Measurements from ENCODE around the gene EIF3D. TPM values are rescaled to one million over a fixed set of nuclear protein-coding genes. Genes with fewer than 3 reads are reported as not detected.
"Not testable (repeated sequence)": the region's sequence is repeated elsewhere in the genome, so short reads cannot be mapped to it uniquely, and the experiment has no call there.

EIF3D gene
- total RNA-seq, 3 donors from 2014 or later (not counting 1 experiment from before 2014, with no cell fraction given), result 205 to 251 (median 215) TPM

DNA sequence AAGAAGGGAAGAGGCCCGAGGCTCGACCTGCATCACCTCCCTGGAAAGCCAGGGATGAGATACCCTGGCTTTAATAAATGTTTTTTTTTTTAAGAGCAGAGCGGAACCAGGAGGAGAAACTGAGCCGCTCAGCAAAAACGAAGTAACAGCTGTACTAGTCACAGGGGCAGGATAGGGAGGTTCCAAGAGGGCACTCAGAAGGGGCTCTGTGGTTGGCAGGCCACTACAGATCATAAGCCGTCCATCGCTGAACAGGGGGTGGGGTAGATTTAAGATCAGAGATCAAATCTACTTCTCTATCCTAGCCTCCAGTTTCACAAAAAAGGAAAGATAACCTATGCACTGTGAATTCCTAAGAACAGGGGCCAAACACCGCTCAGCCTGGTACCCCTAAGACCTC lies 625 bp downstream of the EIF3D start:
- TF ChIP-seq CTCF (IDR thresholded peaks at IDR 0.05), result no peak
- no peaks in the 10 kb centered on the region for H3K9me3 Mint-ChIP-seq
- peaks cover 21% of the 10 kb centered on the region for H3K4me1 ChIP-seq (ENCODE audit: control insufficient read depth, insufficient read depth, low read length)
- intact Hi-C loops (cut with micrococcal nuclease), result loop anchor here (2.0 kb wide), 1 partner anchor 248 kb away; the partner anchor contains the start of gene IFT27
- DNase-seq (no peak), ATAC-seq (no peak)
- peaks cover 22 to 23% of the 10 kb centered on the region in 2 donors for H3K4me1 Mint-ChIP-seq
- H3K27ac ChIP-seq (ENCODE audit: low read length), result peak overlapping the region; percentile 100
- peaks cover 28% of the 10 kb centered on the region for H3K36me3 ChIP-seq (ENCODE audit: control insufficient read depth, insufficient read depth, low read length)
- H3K4me3 ChIP-seq (ENCODE audit: low read length), result peak overlapping the region; percentile 82
- no peaks in the 10 kb centered on the region for H3K9me3 ChIP-seq (ENCODE audit: control insufficient read depth, insufficient read depth, low read length)
- H3K4me3 Mint-ChIP-seq, result peak overlapping the region; percentile 93
- H3K27me3 ChIP-seq (ENCODE audit: control insufficient read depth, insufficient read depth, low read length), result no peaks in the 10 kb centered on the region
- 14% methylated on average over 6 of the region's 8 CpGs for WGBS (ENCODE audit: insufficient coverage)
- H3K27me3 Mint-ChIP-seq (ENCODE audit: low read depth in 2 of 2), result peaks cover 0 to 2% of the 10 kb centered on the region in 2 donors
- H3K36me3 Mint-ChIP-seq, result peaks cover 14% of the 10 kb centered on the region
- peak overlapping the region; percentile 95 to 96 for H3K27ac Mint-ChIP-seq

DNA sequence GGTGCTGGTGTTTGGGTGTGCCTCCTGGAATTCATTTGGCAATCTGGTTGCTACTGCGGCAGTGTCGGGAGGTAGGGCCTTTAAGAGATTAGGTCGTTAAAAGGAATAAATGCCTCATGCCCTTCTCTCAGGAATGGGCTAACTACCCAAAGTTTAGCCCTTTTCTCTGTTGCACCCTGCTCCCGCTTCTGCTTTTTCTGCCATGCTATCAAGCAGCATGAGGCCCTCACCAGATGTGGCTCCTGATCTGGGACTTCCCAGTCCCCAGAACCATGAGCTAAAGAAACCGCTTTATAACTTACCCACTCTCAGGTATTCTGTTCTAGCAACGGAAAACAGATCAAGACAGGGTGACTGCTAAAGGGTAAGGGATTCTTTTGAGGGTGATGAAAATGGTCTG lies 6.3 kb downstream of the EIF3D start:
- Histone ChIP-seq H3K27me3 (ENCODE audit: control insufficient read depth, insufficient read depth, low read length) (no peaks in the 10 kb centered on the region), H3K4me3 (ENCODE audit: low read length) (no peak overlapping the region), H3K4me1 (ENCODE audit: control insufficient read depth, insufficient read depth, low read length) (peaks cover 4% of the 10 kb centered on the region), H3K27ac (ENCODE audit: low read length) (no peak overlapping the region), H3K36me3 (ENCODE audit: control insufficient read depth, insufficient read depth, low read length) (peaks cover 80% of the 10 kb centered on the region), H3K9me3 (ENCODE audit: control insufficient read depth, insufficient read depth, low read length) (no peaks in the 10 kb centered on the region)
- H3K4me1 Mint-ChIP-seq, result peaks cover 9 to 18% of the 10 kb centered on the region in 2 donors
- peaks cover 37% of the 10 kb centered on the region for H3K36me3 Mint-ChIP-seq
- TF ChIP-seq CTCF (IDR thresholded peaks at IDR 0.05), result no peak
- H3K4me3 Mint-ChIP-seq, result no peak overlapping the region
- ATAC-seq (no peak), DNase-seq (no peak)
- WGBS (ENCODE audit: insufficient coverage), result 98% methylated on average over 5 of the region's 6 CpGs
- H3K27me3 Mint-ChIP-seq (ENCODE audit: low read depth in 2 of 2), result no peaks in the 10 kb centered on the region
- H3K9me3 Mint-ChIP-seq, result no peaks in the 10 kb centered on the region
- H3K27ac Mint-ChIP-seq, result no peak overlapping the region
- intact Hi-C loops (cut with micrococcal nuclease), result no loop called here

GRCh38 chr22:36520423-36520822 lies 8.5 kb downstream of the EIF3D start:
- Mint-ChIP-seq H3K36me3 (peaks cover 51% of the 10 kb centered on the region), H3K4me1 (no peaks in the 10 kb centered on the region)
- no CpG with 5 or more reads among the region's 3 CpGs for WGBS (ENCODE audit: insufficient coverage)

DNA sequence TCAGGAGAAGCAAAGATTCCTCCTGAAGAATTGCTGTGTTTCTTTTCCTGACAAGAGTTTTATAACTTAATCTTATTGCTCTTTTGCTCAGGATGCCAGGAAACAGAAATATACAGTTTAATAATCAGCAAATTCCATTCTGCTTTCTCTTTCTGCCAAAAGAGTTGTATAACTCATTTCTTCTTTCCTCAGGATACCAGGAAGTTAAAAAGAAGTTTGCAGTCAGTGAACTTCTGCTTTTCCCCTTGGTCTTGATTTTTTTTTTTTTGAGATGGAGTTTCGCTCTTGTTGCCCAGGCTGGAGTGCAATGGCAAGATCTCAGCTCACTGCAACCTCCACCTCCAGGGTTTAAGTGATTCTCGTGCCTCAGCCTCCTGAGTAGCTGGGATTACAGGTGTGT lies 9.1 kb downstream of the EIF3D start:
- H3K4me1 ChIP-seq (ENCODE audit: control insufficient read depth, insufficient read depth, low read length); H3K9me3 ChIP-seq (ENCODE audit: control insufficient read depth, insufficient read depth, low read length); H3K27me3 Mint-ChIP-seq (ENCODE audit: low read depth in 2 of 2); intact Hi-C loops (cut with micrococcal nuclease); H3K27ac Mint-ChIP-seq; H3K27ac ChIP-seq (ENCODE audit: low read length); H3K4me1 Mint-ChIP-seq; DNase-seq; H3K9me3 Mint-ChIP-seq; ATAC-seq; H3K27me3 ChIP-seq (ENCODE audit: control insufficient read depth, insufficient read depth, low read length); H3K4me3 ChIP-seq (ENCODE audit: low read length); H3K4me3 Mint-ChIP-seq: not testable (repeated sequence)
- 100% methylated on average over 1 of the region's 2 CpGs for WGBS (ENCODE audit: insufficient coverage)
- peaks cover 46% of the 10 kb centered on the region for H3K36me3 Mint-ChIP-seq
- peaks cover 93% of the 10 kb centered on the region for H3K36me3 ChIP-seq (ENCODE audit: control insufficient read depth, insufficient read depth, low read length)

More at GRCh38 chr22:36520423-36520822, 8.5 kb downstream of the EIF3D start:
- DNase-seq (no peak), ATAC-seq (no peak)
- intact Hi-C loops (cut with micrococcal nuclease), result no loop called here
- Histone ChIP-seq H3K27ac (ENCODE audit: low read length) (no peak overlapping the region), H3K36me3 (ENCODE audit: control insufficient read depth, insufficient read depth, low read length) (peaks cover 95% of the 10 kb centered on the region), H3K9me3 (ENCODE audit: control insufficient read depth, insufficient read depth, low read length) (no peaks in the 10 kb centered on the region), H3K4me3 (ENCODE audit: low read length) (no peak overlapping the region), H3K4me1 (ENCODE audit: control insufficient read depth, insufficient read depth, low read length) (peaks cover 3% of the 10 kb centered on the region), H3K27me3 (ENCODE audit: control insufficient read depth, insufficient read depth, low read length) (no peaks in the 10 kb centered on the region)
- TF ChIP-seq CTCF (IDR thresholded peaks at IDR 0.05), result no peak
- no peak overlapping the region for H3K27ac Mint-ChIP-seq
- H3K4me3 Mint-ChIP-seq, result no peak overlapping the region
- no peaks in the 10 kb centered on the region for H3K27me3 Mint-ChIP-seq (ENCODE audit: low read depth in 2 of 2)
- H3K9me3 Mint-ChIP-seq, result no peaks in the 10 kb centered on the region
